Measurements from ENCODE around the gene COL18A1. TPM values are rescaled to one million over a fixed set of nuclear protein-coding genes. Genes with fewer than 3 reads are reported as not detected.

The COL18A1 gene
- total RNA-seq, 1 experiment from 2014 or later, result 19.5 TPM

DNA sequence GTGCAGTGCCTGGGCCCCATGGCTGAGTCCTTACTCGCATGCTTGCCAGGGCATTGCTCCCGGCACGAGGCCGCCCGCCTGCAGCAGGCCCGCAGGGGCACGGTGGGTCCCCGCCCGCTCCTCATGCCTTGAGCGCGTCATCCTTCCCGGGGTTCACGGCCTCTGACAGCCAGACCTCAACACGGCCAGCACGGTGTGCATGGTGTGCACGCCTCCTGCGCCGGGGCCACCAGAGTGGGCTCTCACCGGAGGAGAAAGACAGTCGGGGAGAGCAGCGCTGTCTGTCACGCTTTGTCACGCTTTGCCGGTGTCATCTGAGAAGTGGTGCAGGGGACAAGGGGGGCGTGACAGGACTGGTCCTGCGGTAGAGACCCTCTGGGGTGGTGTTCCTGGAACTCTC lies 11.9 kb upstream of the COL18A1 start:
- Histone ChIP-seq H3K27ac (no peak overlapping the region), H3K4me1 (peaks cover 3% of the 10 kb centered on the region; the same call in 1 of the 2 replicates), H3K36me3 (no peaks in the 10 kb centered on the region), H3K27me3 (peaks cover 11% of the 10 kb centered on the region; the same call in 1 of the 2 replicates), H3K4me3 (no peak overlapping the region), H3K9me3 (replicated peaks) (no peaks in the 10 kb centered on the region; the same call in 1 of the 2 replicates)
- DNase-seq, result no peak

DNA sequence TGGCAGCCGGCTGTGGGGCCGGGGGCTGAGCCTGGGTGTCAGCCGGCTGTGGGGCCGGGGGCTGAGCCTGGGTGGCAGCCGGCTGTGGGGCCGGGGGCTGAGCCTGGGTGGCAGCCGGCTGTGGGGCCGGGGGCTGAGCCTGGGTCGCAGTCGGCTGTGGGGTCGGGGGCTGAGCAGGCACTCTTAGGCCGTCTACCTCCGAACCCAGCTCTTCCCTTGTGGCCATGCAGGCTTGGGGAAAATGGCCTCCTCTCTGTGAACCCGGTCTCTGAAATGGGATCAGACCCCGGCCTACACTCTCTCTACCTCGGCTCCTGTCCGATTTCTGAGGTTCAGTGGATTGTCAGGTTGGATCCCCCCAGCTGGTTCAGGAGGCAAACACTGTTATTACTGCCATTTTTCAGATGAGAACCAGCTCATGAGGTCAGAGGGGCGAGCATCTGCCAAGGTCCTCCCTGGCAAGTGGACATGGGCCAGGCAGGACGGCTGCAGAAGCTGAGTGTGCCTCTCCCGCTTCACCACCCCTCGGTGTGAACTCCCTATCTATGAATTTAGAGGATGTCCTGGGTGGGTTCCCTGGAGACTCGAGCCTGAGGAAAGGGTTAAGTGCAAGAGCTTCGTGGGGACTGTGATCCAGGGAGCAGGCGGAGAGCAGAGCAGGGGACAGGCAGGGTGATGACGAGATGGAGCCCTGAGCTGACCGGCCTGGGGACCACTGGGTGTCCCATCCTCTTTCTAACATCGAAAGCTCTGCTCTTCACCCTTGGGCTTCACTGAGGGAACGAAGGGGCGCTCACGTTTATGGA lies 10.9 kb upstream of the COL18A1 start:
- no peak for DNase-seq
- Histone ChIP-seq H3K4me3 (no peak overlapping the region), H3K4me1 (no peaks in the 10 kb centered on the region)

DNA sequence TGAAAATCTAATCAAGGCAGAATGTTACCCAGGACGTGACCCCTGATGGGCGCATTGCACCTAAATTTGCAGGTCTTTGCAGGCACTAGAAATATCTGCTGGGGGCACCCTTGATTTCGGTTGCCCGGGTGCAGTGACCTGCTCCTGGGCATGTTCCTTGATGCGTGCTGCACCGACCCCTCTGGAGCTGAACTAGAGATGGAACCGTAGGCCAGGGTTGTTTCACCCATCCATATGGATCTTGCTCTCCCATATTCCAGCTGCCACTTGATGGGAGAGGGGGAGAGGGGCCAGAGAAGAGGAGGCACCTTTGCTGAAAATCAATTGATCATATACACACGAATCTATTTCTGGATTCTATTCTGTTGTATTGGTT lies 8.4 kb upstream of the COL18A1 start:
- H3K27me3 ChIP-seq, result peaks cover 11% of the 10 kb centered on the region; the same call in 1 of the 2 replicates
- no peak overlapping the region for H3K27ac ChIP-seq
- peaks cover 5% of the 10 kb centered on the region; the same call in 1 of the 2 replicates for H3K9me3 ChIP-seq (replicated peaks)
- DNase-seq, result no peak
- H3K4me3 ChIP-seq, result no peak overlapping the region
- H3K36me3 ChIP-seq, result no peaks in the 10 kb centered on the region
- no peaks in the 10 kb centered on the region for H3K4me1 ChIP-seq

More for the DNA sequence above, 10.9 kb upstream of the COL18A1 start:
- Histone ChIP-seq H3K36me3 (no peaks in the 10 kb centered on the region), H3K9me3 (replicated peaks) (no peaks in the 10 kb centered on the region; the same call in 1 of the 2 replicates), H3K27me3 (peaks cover 11% of the 10 kb centered on the region; the same call in 1 of the 2 replicates), H3K27ac (no peak overlapping the region)

DNA sequence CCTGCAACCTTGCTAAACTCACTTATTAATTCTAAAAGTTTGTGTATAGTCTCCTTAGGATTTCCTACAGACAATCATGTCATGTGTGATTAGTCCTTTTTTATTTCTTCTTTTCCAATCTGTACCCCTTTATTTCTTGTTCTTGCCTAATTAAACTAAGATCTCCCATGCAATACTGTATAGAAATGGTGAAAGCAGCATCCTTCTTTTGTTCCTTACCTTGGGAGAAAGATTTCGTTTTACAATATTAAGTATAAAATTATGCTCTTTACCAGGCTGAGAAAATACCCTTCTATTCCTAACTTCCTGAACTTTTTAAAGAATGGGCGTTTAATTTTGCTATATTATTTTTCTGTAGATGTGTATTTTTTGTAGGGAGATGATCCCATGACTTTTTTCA lies 7.6 kb upstream of the COL18A1 start:
- no peak overlapping the region for H3K4me3 ChIP-seq
- peaks cover 6% of the 10 kb centered on the region; the same call in 1 of the 2 replicates for H3K27me3 ChIP-seq
- H3K36me3 ChIP-seq, result no peaks in the 10 kb centered on the region
- no peaks in the 10 kb centered on the region for H3K4me1 ChIP-seq
- no peak for DNase-seq
- H3K9me3 ChIP-seq (replicated peaks), result peaks cover 8% of the 10 kb centered on the region; the same call in 1 of the 2 replicates
- no peak overlapping the region for H3K27ac ChIP-seq

DNA sequence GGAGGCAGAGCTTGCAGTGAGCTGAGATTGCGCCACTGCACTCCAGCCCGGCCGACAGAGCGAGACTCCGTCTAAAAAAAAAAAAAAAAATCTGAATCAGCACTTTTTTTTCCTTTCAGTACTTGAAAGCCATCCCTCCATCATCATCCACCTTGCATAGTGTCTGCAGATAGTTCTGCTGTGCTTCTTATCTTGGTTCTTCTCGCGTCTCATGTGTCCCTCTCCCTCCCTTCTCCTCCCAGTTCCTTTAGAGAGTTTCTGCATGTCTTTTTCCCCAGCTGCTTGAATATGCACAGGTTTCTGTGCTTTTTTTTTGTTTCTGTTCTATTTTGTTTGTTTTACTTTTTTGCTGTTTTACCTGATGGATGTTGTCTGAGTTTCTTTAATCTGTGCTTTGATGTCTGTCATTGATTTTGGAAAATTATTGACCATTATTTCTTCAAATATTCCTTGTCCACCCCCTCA lies 3.9 kb upstream of the COL18A1 start:
- DNase-seq, result no peak
- Histone ChIP-seq H3K4me1 (0 out of 2 replicates have a peak, but pooled peaks cover 2% of the 10 kb centered on the region), H3K4me3 (no peak overlapping the region), H3K27me3 (peaks cover 8% of the 10 kb centered on the region; the same call in 1 of the 2 replicates), H3K27ac (no peak overlapping the region), H3K9me3 (replicated peaks) (peaks cover 8% of the 10 kb centered on the region; the same call in 1 of the 2 replicates), H3K36me3 (no peaks in the 10 kb centered on the region)

DNA sequence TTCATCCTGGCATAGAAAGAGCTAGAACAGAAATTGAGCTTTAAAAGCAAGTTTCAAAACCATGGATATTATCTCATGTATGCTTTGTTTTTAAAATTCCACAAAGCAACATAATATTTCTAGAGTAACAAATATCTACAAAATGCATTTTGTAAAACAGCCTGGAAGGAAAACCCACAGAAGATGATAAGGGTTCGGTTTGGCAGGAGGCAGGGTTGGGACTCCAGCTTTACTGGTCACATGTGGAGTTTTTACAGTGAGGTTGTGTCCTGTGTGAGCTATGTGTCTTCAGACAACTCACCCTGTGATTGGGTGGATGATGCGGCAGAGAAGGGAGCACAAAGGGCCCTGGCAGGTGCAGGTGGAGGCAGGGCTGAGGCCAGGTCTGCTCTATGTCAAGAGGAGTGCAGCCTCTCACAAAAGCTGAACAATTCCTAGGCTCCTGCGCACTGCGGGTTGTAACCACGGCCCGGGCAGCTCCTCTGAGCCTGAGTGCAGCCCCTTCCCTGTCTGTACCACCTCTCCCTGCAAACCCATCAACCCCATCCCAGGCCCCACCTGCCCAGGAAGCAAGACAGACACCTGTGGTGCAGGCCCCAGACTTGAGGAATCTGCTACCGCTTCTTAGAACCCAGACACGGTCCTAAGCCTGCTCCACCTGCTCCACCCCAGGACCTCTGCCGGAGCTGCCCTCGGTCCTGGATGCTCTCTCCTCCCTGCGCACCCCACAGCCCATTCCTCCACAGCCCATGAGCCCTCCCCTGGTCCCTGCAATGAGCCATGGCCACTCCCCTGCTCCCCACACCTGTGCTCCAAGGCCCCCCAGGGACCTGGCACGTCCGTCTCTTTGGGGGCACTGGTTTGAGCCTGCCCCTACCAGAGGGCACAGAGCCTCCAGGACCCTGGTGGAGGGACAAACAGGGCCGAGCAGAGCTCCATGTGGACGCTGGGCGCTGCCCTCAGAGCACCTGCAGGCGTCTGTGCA lies 2.8 kb upstream of the COL18A1 start:
- Histone ChIP-seq H3K9me3 (replicated peaks) (peaks cover 8% of the 10 kb centered on the region; the same call in 1 of the 2 replicates), H3K36me3 (no peaks in the 10 kb centered on the region), H3K4me3 (no peak overlapping the region), H3K4me1 (peaks cover 3% of the 10 kb centered on the region; the same call in 1 of the 2 replicates), H3K27me3 (peaks cover 15% of the 10 kb centered on the region; the same call in 1 of the 2 replicates), H3K27ac (no peak overlapping the region)
- no peak for DNase-seq

DNA sequence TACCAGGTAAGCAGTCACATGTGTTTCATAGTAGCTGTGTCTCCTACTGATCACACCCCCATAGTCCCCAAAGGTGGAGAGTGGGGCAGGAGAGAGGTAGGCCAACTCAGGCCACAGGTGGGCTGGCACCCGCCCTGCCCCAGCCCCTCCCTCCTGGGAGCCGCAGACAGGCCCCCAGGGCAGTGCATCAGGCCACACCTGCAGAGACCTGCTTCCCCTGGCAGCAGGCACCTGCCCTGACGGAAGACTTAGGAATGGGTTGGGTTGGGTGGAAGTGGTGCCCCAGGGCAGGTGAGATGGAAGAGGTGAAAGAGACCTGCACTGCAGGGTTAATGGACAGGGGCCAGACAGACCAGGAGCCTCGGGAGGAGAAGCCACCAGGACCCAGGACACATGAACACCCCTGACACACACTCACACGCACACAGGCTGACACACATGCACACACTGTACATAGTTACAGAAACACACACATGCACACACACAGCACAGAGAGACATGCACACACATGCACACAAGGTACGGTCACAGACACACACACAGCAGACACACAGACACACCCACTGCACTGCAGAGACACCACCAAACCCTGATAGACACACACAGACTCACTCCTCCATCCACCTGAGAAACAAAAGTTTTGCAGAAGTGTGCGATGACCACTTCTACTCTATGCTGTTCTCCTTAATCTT lies 1.7 kb upstream of the COL18A1 start:
- no peak for DNase-seq
- Histone ChIP-seq H3K4me1 (peaks cover 3% of the 10 kb centered on the region; the same call in 1 of the 2 replicates), H3K36me3 (no peaks in the 10 kb centered on the region), H3K4me3 (no peak overlapping the region), H3K27me3 (peaks cover 15% of the 10 kb centered on the region; the same call in 1 of the 2 replicates), H3K27ac (no peak overlapping the region), H3K9me3 (replicated peaks) (peaks cover 8% of the 10 kb centered on the region; the same call in 1 of the 2 replicates)

DNA sequence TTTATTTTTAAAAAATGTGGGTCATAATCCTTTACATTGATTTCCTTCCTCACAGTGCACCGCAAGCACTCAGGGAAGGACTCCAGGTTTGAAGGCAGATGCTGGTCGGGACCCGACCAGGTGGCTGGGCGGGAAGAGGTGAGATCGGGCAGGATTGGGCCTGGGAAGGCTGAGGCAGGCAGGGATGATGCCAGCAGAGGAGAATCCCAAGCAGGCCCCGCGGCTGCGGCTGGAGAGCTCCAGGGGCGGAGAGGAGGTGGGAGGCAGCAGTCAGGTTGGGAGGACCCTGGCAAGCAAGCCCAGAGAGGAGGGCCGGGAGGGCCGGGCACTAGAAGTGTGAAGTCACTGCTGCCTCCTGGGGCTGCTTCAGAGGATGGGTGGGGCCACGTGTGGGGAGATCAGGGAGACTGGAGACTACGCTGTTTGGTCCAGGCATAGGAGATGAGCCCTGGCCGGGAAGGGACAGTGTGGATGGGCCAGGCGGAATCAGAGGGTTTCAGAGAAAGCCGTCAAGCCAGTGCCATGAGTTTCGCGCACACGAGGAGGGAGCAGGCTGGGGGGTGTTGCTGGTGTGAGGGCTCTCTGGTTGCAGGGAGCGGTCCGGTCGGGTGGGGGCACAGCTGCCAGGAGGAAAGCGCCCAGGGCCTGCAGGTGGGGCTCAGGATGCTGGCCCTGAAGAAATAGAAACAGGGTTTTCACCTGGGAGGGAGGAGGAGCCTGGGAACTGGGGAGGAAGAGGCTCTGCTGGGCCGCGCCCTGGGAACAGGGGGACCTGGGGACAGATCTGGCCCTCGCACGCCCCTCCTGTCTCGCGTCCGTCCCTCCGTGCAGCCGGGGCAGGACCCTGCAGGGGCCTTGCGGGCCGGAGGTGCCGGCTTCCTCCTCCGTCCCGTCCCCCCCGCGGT lies 888 bp upstream of the COL18A1 start:
- Histone ChIP-seq H3K4me3 (0 out of 2 replicates have a peak overlapping the region, but pooled peaks have one; percentile 24), H3K36me3 (no peaks in the 10 kb centered on the region), H3K27ac (no peak overlapping the region), H3K27me3 (peaks cover 15% of the 10 kb centered on the region; the same call in 1 of the 2 replicates), H3K9me3 (replicated peaks) (peaks cover 8% of the 10 kb centered on the region; the same call in 1 of the 2 replicates), H3K4me1 (peaks cover 7% of the 10 kb centered on the region)
- no peak for DNase-seq

DNA sequence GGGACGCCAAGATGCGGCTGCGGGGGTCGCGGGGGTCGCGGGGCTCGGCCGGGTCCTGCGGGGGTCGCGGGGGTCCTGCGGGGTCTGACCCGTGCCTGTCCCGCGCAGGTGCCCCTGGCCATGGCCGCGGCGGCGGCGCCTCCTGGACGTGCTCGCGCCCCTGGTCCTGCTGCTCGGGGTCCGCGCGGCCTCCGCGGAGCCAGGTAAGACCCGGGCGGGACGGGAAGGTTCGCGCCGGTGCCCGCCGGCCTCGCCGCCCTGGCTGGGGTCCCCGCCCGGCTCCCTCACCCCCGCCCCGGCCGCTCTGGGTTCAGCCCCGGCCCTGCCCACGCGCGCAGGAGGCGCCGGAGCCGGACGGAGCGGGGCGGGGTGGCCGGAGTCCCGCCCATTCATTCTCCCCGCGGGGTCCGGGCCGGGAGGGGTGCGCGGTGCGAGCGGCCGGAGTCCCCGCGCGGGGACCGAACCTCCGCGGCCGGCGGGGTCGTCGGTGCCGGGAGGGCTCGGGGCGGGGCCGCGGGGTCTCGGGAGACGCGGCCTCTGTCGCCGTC lies 380 bp downstream of the COL18A1 start:
- H3K4me1 ChIP-seq, result peaks cover 19% of the 10 kb centered on the region
- H3K27me3 ChIP-seq, result peaks cover 15% of the 10 kb centered on the region; the same call in 1 of the 2 replicates
- DNase-seq, result no peak
- peaks cover 8% of the 10 kb centered on the region; the same call in 1 of the 2 replicates for H3K9me3 ChIP-seq (replicated peaks)
- no peaks in the 10 kb centered on the region for H3K36me3 ChIP-seq
- H3K27ac ChIP-seq, result no peak overlapping the region
- H3K4me3 ChIP-seq, result peak overlapping the region; percentile 58

DNA sequence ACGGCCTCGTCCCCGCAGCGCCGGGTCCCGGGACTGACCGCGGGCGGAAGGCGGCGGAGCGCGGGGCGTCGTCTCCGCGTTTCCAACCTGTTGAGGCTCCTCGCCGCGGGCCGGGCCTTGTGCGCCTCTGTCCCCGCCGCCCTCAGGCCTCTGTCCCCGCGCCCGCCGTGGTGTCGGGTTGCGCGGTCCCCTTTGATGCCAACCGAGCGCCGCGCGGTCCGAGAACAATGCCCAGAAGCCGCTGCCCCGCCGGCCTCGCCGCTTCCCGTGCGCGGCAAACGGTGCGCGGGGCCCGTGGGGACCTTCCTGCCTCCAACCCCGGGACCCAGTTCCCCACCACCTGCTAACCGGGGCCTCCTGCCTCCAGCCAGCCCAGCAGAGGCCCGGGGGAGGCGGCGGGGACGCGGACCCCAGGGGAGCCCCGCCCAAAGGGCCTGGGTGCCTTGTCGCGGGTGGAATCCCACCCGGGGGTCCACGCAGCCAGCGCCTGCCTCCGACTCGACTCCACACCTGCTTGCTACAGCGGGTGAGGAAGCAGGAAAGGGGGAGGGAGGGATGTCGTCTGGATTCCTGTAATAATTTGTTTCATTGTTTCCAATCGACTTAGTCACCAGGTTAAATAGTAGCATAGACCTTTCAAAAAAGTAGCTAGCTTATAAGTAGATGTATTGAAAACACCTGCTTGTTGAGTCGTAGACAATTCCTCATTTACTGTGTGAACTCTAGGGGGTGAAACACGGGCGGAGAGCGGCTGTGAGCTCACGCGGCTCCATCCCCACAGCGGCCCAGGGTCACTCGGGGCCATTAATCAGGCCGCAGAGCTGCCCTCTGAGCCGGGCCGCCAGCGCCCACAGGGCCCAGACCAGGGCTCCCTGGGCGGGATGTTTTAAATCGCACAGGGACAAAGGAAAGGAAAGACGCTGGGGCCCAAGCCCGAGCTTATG lies 1.1 kb downstream of the COL18A1 start:
- Histone ChIP-seq H3K9me3 (replicated peaks) (peaks cover 7% of the 10 kb centered on the region; the same call in 1 of the 2 replicates), H3K27ac (no peak overlapping the region)
- no peak for DNase-seq

DNA sequence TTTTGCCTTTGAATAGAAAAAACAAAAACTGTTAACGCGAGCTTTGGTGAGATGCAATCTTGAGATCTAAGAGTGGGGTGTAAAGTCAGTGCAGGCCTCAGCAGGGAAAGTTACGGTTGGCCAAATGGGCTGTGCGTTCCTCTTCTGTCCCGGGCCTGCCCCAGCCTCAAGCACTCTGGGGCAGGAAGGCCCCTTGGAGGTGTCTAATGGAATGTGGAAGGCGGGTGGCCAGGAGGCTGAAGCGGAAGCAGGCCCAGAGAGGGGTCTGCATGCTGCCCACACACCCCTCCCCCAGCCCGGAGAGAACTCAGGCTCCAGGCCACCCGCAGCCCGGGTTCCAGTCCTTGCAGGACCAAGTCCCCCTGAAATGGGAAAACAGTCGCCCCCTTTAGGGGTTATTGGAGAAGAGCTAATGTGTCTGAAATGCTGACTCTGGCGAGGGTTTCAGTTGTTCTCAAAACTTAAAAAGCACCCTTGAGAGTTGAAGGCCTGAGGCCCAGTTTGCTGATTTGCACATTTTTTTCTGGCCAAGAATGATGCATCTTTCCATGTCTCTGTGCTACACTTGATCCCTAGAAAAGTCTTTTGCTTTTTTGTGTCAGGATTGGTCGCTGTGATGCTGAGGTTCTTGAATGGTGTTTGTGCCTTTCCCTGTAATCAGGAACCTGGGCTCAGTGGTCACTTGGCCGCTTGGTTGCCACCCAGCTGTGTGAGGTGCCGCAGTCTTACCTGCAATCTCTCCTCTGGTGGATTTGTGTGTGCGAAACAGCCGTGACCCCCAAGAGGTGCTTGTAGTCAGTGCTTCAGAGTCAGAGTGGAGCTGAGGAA lies 2.0 kb downstream of the COL18A1 start:
- Histone ChIP-seq H3K4me3 (no peak overlapping the region), H3K27ac (no peak overlapping the region), H3K4me1 (peaks cover 27% of the 10 kb centered on the region)

More for the DNA sequence above, 1.1 kb downstream of the COL18A1 start:
- Histone ChIP-seq H3K4me1 (peaks cover 23% of the 10 kb centered on the region), H3K4me3 (peak overlapping the region; percentile 58), H3K27me3 (peaks cover 15% of the 10 kb centered on the region; the same call in 1 of the 2 replicates), H3K36me3 (no peaks in the 10 kb centered on the region)

More for the DNA sequence above, 2.0 kb downstream of the COL18A1 start:
- Histone ChIP-seq H3K27me3 (peaks cover 15% of the 10 kb centered on the region; the same call in 1 of the 2 replicates), H3K36me3 (no peaks in the 10 kb centered on the region), H3K9me3 (replicated peaks) (no peaks in the 10 kb centered on the region)
- DNase-seq, result no peak
